Motor neuron (in vitro differentiated cells): ENCODE data around the gene CRIP2. TPM values are rescaled to one million over a fixed set of nuclear protein-coding genes. Genes with fewer than 3 reads are reported as not detected.

Experiments used
- ATAC-seq, 8 experiments: fragments of 200-7000 bp; cut with Tn5 transposase; replicated peaks in 6 of 8; 2 replicates each; pipeline ENCODE4 v1.8.0; 2021; ENCODE audit warnings: mild to moderate bottlenecking in 8 of 8, moderate library complexity in 8 of 8
- H3K27ac ChIP-seq, 2 donors: fragments of 250-450 bp; sonication (Bioruptor Pico); 2 replicates each; pipeline ENCODE4 v1.9.0; 2021; ENCODE audit warnings: antibody characterized with exemption in 2 of 2, mild to moderate bottlenecking in 2 of 2, moderate library complexity in 1 of 2
- H3K4me1 ChIP-seq, 2 donors: fragments of 250-450 bp; sonication (Bioruptor Pico); replicated peaks in 1 of 2; 2 replicates each; pipeline ENCODE4 v1.6.1; 2021; ENCODE audit warnings: antibody characterized with exemption in 2 of 2, mild to moderate bottlenecking in 2 of 2, moderate library complexity in 1 of 2
- H3K4me3 ChIP-seq, 5 donors: fragments of 250-450 bp; sonication (Bioruptor Pico); 2 replicates each; pipeline ENCODE4 v1.9.0; 2021; ENCODE audit warnings: antibody characterized with exemption in 5 of 5, mild to moderate bottlenecking in 5 of 5, moderate library complexity in 4 of 5
- WGBS, 10 experiments: fragments of 450-650 bp; shearing (Covaris generic); methylation state at CpG; one replicate each; pipeline ENCODE4 v1.0.0; 2022; 5-methylcytosine and 5-hydroxymethylcytosine counted together
- in situ Hi-C, 9 experiments: fragments of 400-800 bp; cut with MboI; loops; one replicate each; pipeline ENCODE4 v1.15.0; 2021; ENCODE audit warnings: low sequenced_read_pairs in 9 of 9, low pct_unique_long_range_greater_than_20kb in 2 of 9; ENCODE audit not compliant: unreplicated experiment in 9 of 9
- total RNA-seq, 8 experiments: library from RNA; unstranded; fragments of 300-600 nt; gene quantifications; 2 replicates each; pipeline versions ENCODE4 v1.2.3 to v1.2.4, GENCODE V29; 2022

The CRIP2 gene
- total RNA-seq, 8 experiments from 2014 or later, result 9.5 to 194 (median 55.0) TPM

DNA sequence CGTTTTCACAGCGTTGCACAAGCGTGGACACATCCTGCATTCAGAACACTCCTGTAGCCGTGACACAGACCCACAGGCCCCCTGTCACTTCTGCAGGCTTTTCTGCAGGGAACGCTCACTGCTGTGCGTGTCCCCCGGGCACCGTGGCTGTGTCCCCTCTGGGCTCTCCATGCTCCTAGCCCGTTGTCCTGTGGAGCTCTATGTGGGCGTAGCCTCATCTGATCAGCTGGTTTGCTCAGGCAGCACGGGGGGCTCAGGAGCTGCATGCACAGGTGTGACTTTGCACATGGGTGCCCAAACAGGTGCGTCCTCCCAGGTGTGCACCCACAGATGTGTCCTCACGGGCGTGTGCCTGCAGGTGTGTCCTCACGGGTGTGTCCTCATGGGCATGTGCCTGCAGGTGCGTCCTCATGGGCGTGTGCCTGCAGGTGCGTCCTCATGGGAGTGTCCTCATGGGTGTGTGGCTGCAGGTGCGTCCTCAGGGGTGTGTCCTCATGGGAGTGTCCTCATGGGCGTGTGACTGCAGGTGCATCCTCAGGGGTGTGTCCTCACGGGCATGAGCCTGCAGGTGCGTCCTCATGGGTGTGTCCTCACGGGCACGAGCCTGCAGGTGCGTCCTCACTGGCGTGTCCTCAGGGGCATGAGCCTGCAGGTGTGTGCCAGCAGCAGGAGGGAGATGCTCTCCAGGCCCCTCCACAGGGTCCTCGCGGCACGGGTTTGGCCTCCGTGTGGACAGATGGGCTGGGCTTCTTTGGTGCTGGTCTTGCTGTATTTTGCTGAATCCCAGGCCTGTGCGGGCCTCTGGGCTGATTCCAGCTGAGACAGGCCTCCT lies 37.5 kb upstream of the CRIP2 start:
- ATAC-seq, result no peak
- Histone ChIP-seq H3K4me3 (no peak overlapping the region), H3K4me1 (no peaks in the 10 kb centered on the region), H3K27ac (no peak overlapping the region)
- in situ Hi-C loops, result no loop called here
- 79 to 100% (median 96%) methylated on average over 2 to 7 of the region's 31 CpGs; no CpG with 5 or more reads in 1 of the 10 experiments for WGBS, 10 experiments

DNA sequence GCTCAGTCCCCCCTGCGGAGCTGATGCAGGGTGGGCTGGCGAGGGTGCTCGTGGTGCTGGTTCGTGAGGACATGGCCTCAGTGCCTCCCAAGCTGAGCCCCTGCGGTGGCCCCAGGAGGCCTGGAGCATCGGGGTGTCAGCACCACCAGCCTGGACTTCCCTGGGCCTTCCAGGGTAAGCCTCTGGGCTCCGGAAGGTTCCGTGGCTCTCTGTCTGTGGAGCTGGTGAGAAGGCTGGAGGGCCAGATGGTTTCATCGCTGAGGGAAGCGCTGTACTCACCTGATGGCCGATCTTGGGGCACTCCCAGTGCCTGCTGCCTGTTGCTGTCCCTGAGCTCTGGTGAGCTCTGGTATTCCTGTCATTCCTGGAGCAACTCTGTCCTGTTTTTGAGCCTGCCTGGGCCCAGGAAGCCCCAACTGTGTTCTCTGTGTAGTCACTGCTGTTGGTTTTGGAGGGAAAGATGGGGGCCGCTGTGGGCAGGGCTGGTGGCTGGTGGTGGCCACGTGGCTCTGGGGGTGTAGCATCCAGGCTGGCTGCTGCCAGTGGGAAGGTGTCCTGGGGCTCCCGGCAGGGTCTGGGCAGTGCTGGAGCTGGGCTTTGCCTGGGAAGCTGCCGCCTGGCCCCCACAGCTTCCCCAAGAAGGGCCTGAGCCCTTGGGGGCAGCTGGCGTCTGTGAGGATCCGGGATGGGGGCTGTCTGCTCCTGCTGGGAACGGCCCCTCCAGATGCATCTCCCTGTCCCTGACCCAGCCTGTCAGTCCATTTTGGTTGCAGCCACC lies 36.7 kb upstream of the CRIP2 start:
- in situ Hi-C loops, result no loop called here

DNA sequence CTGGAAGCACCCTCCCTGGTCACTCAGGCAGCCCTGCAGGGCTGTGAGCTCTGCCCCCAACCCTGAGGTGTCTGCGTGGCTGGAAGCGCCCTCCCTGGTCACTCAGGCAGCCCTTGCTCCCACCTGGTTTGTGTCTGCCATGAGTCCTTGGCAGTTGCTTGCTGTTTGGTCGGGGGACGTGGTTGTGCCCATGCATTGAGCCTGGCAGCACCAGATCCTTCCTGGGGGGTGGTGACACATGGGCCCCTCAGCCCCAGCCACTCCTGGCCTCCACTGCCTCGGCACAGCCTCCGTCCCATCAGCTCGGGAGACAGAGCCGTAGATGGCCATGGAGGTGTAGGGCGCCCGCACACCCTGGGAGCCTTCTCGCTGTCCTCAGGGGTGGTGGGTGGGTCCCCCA lies 35.4 kb upstream of the CRIP2 start:
- WGBS, 10 experiments, result 63 to 100% (median 94%) methylated on average over 2 to 9 of the region's 11 CpGs; no CpG with 5 or more reads in 5 of the 10 experiments
- in situ Hi-C loops, result no loop called here
- no peak for ATAC-seq
- Histone ChIP-seq H3K27ac (no peak overlapping the region), H3K4me3 (no peak overlapping the region), H3K4me1 (no peaks in the 10 kb centered on the region)

More for the DNA sequence above, 36.7 kb upstream of the CRIP2 start:
- ATAC-seq, result no peak
- Histone ChIP-seq H3K4me3 (no peak overlapping the region), H3K4me1 (no peaks in the 10 kb centered on the region), H3K27ac (no peak overlapping the region)
- WGBS, 10 experiments, result 50 to 100% (median 100%) methylated on average over 1 to 5 of the region's 18 CpGs; no CpG with 5 or more reads in 5 of the 10 experiments

DNA sequence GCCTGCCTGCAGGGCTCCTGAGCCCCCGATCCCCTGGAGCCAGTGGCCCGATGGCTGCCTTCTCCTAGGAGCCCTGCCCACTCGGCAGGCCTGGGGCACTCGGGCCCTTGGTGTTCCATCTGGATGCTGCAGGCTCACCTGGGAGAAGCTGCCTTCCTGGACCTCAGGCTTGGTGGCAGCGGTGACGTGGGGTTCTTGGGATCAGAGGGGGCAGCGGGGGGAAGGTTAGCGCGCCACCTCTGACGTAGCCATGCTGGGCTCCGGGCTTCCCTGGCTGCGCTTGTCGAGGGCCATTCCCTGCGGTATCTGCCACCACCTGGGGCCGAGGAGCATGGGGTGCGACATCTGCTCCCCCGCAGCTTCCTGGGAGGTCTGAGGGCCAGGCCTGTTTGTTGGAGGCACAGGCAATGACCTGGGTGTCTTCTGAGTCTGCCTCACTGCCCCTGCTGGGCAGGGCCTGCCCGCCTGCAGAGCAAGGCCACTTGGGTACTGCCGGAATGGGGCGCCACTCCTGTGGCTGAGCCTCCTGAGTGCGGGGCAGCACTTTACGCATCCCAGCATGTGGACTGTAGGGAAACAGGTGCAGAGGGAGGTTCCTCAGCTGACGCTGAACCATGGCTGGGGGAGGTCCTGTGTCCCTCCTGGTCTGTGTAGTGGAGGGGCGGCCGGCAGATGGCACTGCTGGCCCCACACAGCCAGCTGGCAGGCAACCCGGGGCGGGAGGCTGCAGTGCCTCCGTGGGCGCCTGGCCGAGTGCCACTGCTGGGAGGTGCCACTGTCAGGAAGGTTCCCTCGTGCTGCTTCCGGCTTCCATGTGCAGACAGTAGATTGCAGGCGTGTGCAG lies 34.7 kb upstream of the CRIP2 start:
- Histone ChIP-seq H3K27ac (no peak overlapping the region), H3K4me3 (no peak overlapping the region), H3K4me1 (no peaks in the 10 kb centered on the region)
- ATAC-seq, result peak in 2 of 8 experiments; percentile 48 to 79
- WGBS, 10 experiments, result 80 to 100% (median 91%) methylated on average over 1 to 15 of the region's 33 CpGs; no CpG with 5 or more reads in 4 of the 10 experiments
- in situ Hi-C loops, result no loop called here

DNA sequence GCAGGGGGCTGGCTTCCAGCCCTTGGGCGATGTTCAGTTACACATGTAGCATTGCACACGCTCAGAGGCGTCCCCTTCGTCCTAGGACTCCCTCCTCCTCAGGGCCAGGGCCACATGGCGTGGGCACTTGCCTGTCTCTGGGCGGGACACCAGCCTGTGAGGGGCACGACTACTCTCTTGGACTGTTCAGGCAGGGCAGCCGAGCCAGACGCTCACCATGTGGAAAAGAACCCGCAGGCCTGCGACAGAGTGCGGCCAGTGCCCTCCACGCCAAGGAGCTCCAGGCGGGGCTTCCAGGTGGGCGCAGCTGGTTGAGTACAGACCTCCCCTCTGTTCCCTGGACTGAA lies 34.1 kb upstream of the CRIP2 start:
- H3K4me1 ChIP-seq, result no peaks in the 10 kb centered on the region
- in situ Hi-C loops, result no loop called here
- H3K27ac ChIP-seq, result no peak overlapping the region
- 90 to 100% (median 100%) methylated on average over 1 to 13 of the region's 15 CpGs; no CpG with 5 or more reads in 5 of the 10 experiments for WGBS, 10 experiments
- ATAC-seq, result no peak
- no peak overlapping the region for H3K4me3 ChIP-seq

DNA sequence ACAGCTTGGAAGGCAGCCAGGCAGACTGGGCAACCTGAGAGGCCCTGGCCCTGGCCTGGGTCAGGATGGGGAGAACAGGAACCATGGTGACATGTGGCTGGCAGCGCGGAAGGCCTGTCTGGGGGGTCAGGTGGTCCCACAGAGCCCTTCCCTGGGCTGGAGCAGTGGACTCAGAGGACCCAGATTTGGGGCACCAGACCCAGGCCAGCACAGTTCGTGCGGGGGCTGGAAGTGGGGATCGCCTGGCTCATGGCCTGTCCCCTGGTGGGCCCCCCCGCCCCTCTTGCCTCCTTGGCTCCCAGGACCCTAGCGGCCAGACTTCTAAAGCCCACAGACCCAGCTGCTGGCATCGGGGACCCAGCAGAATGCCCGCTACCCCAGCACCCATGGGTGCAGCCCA lies 33.6 kb upstream of the CRIP2 start:
- H3K4me1 ChIP-seq, result no peaks in the 10 kb centered on the region
- 87 to 100% (median 100%) methylated on average over 2 to 3 of the region's 9 CpGs; no CpG with 5 or more reads in 7 of the 10 experiments for whole genome bisulfite sequencing, 10 experiments
- ATAC-seq, result no peak
- no peak overlapping the region for H3K4me3 ChIP-seq
- H3K27ac ChIP-seq, result no peak overlapping the region
- in situ Hi-C loops, result no loop called here

DNA sequence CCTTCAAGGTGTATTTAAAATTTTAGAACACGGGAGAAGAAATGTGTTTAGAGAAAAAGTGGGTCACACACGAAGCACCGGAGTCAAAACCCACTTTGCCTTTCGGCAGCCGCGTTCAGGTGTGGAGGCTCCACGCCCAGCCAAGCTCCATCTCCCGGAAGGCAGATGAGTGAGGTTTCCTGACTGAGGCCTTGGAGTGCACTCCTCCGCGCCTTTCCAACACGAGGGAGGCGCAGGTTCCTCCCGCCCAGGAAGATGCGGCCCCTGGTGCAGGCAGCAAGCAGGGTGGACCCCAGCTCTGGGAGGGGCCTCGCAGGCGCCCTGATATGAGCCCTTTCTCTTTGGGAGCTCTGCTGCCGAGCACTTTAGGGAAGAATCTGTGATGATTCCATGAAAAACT lies 32.5 kb upstream of the CRIP2 start:
- Histone ChIP-seq H3K4me1 (no peaks in the 10 kb centered on the region), H3K4me3 (no peak overlapping the region), H3K27ac (no peak overlapping the region)
- 75 to 100% (median 89%) methylated on average over 1 to 13 of the region's 17 CpGs; no CpG with 5 or more reads in 1 of the 10 experiments for WGBS, 10 experiments
- ATAC-seq, result no peak
- in situ Hi-C loops, result no loop called here

DNA sequence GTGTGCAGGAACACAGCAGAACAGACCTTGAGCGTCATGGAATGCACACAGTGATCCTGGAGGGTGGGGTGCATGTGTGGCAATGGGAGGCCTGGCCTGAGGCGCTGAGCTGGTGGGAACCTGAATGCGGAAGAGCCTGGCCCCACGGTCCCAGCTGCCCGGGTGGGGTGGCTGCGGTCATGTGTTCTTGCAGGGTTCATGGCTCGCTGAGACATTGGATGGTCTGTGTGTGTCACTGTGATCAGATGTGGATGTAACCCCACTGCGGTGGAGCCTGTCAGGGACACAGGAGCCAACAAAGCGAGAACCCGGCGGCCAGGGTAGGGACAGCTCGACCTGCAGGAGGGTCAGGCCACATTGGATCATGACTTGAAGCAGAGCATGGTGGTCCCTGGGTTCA lies 31.8 kb upstream of the CRIP2 start:
- no peak overlapping the region for H3K4me3 ChIP-seq
- peak in 2 of 8 experiments; percentile 4 to 29 for ATAC-seq
- WGBS, 10 experiments, result 67 to 100% (median 73%) methylated on average over 3 to 5 of the region's 12 CpGs; no CpG with 5 or more reads in 7 of the 10 experiments
- H3K4me1 ChIP-seq, result no peaks in the 10 kb centered on the region
- no peak overlapping the region for H3K27ac ChIP-seq
- in situ Hi-C loops, result no loop called here

DNA sequence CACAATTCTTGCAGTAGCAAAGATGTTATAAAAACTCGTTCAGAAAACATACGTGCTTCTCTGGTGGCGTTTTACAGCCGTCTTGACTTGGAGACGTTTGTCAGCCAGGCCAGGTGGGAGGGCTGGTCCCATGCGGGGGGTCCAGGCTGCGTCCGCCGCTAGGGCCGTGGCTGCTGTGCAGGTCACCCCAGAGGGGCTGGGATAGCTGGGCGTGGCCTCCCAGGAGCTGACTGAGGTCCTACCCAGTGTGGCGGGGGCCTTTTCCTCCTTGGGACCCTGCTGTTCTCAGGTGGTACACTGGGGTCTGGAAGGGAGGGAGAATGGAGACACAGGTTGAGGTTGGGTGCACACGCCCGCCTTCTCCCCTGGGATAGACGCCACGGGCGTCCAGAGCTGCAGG lies 29.8 kb upstream of the CRIP2 start:
- in situ Hi-C loops, result no loop called here
- no peak for ATAC-seq
- Histone ChIP-seq H3K4me3 (no peak overlapping the region), H3K27ac (no peak overlapping the region), H3K4me1 (peaks cover 0 to 2% of the 10 kb centered on the region in 2 donors)
- 83 to 100% (median 92%) methylated on average over 1 to 3 of the region's 17 CpGs; no CpG with 5 or more reads in 5 of the 10 experiments for WGBS, 10 experiments

DNA sequence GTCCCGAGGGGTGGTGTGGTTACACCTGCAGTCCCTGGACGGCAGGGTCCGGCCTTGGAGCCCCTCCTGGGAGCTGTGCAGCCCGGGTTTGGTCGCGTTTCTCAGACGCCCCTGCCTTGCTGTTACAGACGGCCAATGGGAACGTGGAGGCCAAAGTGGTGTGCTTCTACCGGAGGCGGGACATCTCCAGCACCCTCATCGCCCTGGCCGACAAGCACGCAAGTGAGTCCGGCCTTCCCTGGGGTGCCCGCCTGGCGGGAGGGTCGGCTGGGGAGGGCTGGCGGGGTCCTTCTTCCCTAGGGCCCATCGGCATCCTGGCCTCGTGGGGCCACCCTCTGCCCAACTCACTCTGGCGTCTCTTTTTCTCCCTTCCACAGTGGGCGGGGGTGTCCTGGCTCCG lies 29.3 kb upstream of the CRIP2 start:
- H3K4me1 ChIP-seq, result peaks cover 0 to 2% of the 10 kb centered on the region in 2 donors
- 60 to 100% (median 69%) methylated on average over 1 to 6 of the region's 24 CpGs; no CpG with 5 or more reads in 7 of the 10 experiments for WGBS, 10 experiments
- in situ Hi-C loops, result no loop called here
- no peak for ATAC-seq
- H3K4me3 ChIP-seq, result no peak overlapping the region
- no peak overlapping the region for H3K27ac ChIP-seq

DNA sequence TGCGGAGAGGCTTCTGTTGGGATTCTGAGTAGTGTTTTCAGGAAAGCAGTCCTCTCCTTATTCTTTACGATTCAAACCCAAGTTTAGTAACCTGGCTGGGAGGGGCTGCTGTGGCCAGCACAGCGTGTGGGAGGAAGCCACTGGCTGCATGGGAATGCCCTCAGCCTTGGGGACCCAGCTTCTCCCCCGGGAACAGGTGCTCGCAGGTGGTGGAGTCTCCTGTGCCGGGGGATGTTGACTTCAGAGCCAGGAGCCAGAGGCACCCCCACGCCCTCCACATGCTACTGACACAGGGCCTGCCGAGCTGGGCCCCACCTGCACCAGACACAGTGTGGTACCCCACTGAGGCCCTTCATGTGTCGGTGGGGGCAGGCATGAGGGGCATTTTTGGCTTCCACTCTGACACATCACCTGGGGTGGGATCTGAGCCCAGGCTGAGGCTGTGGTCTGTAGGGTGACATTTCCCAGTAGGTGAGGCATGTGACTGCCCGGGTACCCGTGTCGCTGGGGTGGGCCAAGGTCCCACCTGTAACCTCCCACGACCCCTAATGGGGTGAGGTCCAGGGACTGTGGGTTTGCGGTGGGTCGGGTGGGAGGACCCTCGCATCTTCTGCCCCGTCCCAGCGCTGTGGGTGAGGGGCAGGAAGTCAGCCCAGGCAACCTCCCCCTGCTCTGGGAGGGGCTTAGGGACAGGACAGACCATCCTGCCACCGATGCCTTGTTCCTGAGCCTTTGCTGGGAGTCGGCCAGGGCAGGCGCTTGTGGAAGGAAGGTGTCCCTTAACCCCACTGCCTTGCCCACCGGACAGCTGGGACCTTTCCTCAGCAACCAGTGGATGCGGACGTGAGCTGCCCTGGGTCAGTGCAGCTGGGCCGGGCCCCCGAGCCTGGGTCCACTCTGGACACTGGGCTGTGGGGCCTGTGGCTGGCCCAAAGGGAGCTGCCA lies 28.4 kb upstream of the CRIP2 start:
- no peak for ATAC-seq

DNA sequence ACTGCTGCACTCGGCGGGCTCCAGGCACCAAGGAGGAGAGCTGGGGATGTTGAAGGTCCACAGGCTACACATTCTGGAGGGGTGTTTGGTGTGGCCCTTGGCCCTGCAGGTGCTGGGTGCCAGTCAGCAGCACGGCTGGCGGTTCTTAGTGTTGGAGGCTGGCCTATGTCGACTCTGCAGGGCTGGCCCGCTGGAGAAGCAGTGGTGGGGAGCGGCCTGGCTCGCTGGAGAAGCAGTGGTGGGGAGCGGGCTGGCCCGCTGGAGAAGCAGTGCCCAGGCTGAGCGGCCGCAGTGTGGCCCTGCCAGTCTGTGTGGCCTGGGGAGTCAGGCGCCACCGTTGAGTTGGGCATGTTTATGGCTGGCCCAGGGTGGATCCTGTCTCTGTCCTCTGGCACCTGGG lies 27.6 kb upstream of the CRIP2 start:
- Histone ChIP-seq H3K27ac (no peak overlapping the region), H3K4me1 (peaks cover 0 to 2% of the 10 kb centered on the region in 2 donors), H3K4me3 (no peak overlapping the region)
- in situ Hi-C loops, result no loop called here
- no peak for ATAC-seq
- 89 to 100% (median 95%) methylated on average over 2 to 5 of the region's 14 CpGs; no CpG with 5 or more reads in 7 of the 10 experiments for WGBS, 10 experiments

More for the DNA sequence above, 28.4 kb upstream of the CRIP2 start:
- H3K4me3 ChIP-seq, result no peak overlapping the region
- 78 to 100% (median 100%) methylated on average over 1 to 6 of the region's 26 CpGs; no CpG with 5 or more reads in 3 of the 10 experiments for WGBS, 10 experiments
- no peak overlapping the region for H3K27ac ChIP-seq
- in situ Hi-C loops, result no loop called here
- peaks cover 0 to 2% of the 10 kb centered on the region in 2 donors for H3K4me1 ChIP-seq
